Left cardiac atrium (tissue), 4 donors: ENCODE measurements around the gene CACNA2D4. TPM values are rescaled to one million over a fixed set of nuclear protein-coding genes. Genes with fewer than 3 reads are reported as not detected.

Source experiments
- ATAC-seq, 2 donors: fragments of 200-7000 bp; cut with Tn5 transposase; one replicate each; pipeline ENCODE4 v1.9.1; 2020; ENCODE audit warnings: mild to moderate bottlenecking in 2 of 2, moderate library complexity in 2 of 2
- DNase-seq: peaks from one replicate; pipeline ENCODE4 v3.0.0-alpha.2; 2020
- intact Hi-C, 2 donors: fragments of 100-400 bp; cut with DNase I; formaldehyde crosslinking; loops; one replicate each; pipeline versions ENCODE4 v1.14.1 to v1.15.1; 2022 to 2023
- total RNA-seq, 2 donors: library from RNA; stranded (reverse); fragmentation: NEBNext Ultra II Directional; extraction: Animal tissue kit (Norgen Biotek cat#: 25700); gene quantifications; one replicate each; pipeline ENCODE4 v1.2.1, GENCODE V29; 2021
- donor health status: DM: no; HTN: yes; CAD: no.
- donor health status: DM: no; HTN: yes; CAD: no; lungs with severe emphysema.
- donor health status: DM: yes; HTN: yes; CAD: no.
- donor health status: Dilated cardiomyopathy.

CACNA2D4 gene
- total RNA-seq, 2 donors from 2014 or later: 1.7 to 2.6 TPM

DNA sequence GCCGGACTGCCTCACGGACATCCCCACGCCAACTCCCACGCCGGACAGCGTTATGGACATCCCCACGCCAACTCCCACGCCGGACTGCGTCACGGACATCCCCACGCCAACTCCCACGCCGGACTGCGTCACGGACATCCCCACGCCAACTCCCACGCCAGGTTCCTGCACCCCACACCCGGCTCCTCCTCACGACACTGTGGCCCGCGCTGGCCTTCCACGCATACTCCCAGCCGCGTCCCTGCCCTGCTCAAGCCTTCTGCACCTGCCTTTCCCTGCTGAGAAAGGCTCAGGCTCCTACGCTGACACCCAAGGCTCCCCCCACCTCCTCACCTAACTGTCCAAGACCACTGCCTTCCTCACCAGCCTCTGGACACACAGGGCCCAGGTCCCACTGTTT lies 9.7 kb downstream of the CACNA2D4 start:
- intact Hi-C loops: no loop called here
- no peak for DNase-seq
- ATAC-seq: no peak

DNA sequence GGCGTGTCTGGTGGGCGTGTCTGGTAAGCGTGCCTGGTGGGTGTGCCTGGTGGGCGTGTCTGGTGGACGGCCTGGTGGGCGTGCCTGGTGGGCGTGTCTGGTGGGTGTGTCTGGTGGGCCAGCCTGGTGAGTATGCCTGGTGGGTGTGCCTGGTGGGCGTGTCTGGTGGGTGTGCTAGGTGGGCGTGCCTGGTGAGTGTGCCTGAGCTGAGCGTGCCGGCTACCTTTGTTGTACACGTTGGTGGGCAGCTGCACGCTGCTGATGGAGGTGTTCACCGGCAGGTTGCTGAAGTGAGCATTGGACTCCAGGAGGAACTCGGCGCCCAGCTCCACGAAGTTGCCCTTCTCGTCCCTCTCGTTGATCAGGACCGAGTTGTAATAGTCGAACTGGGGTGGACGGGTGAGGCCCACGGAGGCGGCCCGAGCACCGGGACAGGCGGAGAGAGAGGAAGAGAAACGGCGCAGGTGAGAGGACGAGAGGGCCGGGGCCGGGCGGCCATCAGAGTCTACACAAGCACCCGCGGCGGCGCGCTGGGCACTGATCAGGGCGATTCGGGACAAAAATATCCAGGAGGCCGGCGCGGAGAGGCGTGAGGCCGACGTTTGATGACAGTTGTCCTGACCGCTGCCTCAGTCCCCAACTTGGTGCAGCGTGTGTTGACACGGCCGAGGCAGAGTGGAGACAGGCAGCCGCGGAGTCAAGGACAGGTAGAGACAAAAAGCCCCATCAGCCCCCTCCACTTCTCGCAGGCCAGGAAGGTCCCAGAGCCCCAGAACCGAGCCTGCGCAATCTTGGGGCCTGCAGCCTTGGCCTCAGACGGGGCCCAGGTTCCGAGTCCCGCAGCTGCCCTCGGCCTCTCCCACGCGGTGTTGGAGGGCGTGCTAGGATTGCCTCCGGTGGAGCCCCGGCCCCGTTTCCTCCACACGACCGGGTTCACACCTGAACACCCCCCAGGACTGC lies 10.5 kb downstream of the CACNA2D4 start:
- ATAC-seq (peak in 1 of 2 donors; percentile 42), DNase-seq (no peak)
- intact Hi-C loops: no loop called here

DNA sequence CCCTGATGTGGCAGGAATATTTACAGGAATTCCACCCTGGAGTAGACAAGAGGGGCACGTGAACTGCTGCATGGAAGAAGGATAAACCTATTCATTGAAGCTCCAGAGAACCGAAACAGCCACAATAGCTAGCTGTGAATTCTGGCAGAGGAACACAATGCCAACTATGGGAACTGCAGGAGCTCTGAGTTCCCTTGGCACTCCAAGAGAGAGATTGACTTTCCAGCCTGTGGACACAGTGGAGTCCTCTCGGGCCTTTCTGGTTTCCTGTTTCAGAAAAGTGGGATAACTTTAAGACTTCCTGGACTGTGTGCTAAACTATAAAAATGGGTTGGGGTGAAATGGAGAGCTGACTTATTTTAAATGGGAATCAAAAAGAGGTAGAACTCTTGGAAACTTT lies 11.9 kb downstream of the CACNA2D4 start:
- intact Hi-C loops: no loop called here
- DNase-seq (no peak), ATAC-seq (peak in 1 of 2 donors; percentile 72)

DNA sequence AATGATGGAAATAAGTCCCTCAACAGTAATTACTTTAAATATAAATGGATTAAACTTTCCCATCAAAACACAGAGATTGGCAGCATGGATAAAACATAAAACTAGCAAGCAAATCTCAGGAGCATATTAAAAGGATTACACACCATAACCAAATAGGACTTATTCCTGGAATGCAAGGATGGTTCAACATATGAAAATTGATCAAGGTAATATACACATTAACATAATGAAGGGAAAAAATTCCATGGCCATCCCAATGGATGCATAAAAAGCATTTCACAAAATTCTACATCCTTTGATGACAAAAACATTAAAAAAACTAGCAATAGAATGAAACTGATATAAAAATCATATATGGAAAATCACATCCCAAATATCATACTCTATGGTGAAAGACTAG lies 13.6 kb downstream of the CACNA2D4 start:
- DNase-seq (no peak), ATAC-seq (no peak)
- intact Hi-C loops: no loop called here

DNA sequence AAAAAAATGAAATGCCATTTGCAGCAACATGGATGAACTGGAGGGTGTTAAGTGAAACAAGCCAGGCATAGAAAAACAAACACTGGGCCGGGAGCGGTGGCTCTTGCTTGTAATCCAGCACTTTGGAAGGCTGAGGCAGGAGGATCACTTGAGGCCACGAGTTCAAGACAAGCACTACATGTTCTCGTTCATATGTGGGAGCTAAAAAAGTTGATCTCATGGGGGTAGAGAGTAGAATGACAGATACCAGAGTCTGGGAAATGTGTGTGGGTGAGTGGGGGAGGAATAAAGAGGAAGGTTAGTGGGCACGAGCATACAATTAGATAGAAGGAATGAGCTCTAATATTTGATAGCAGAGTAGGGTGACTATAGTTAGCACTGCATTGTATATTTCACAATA lies 21.5 kb downstream of the CACNA2D4 start:
- intact Hi-C loops: no loop called here
- DNase-seq (no peak), ATAC-seq (no peak)

DNA sequence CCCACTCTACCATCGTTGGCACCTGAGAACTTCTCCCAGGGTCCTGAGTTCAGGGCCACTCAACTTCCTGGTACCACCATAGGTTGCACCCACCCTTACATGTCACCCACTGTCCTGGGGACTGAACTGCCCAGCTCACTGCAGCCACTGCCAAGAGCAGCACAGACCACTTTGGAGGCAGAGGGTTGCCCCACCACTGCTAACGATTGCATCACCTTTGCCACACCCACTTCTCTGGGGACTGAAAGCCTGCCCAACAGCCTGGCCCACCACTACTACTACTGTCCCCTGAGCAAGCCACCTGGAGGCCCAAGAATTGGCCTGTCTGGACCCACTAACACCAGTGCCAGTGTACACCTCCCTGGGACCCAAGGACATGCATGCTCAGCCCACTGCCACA lies 27.6 kb downstream of the CACNA2D4 start:
- ATAC-seq: no peak
- no peak for DNase-seq
- intact Hi-C loops: no loop called here

DNA sequence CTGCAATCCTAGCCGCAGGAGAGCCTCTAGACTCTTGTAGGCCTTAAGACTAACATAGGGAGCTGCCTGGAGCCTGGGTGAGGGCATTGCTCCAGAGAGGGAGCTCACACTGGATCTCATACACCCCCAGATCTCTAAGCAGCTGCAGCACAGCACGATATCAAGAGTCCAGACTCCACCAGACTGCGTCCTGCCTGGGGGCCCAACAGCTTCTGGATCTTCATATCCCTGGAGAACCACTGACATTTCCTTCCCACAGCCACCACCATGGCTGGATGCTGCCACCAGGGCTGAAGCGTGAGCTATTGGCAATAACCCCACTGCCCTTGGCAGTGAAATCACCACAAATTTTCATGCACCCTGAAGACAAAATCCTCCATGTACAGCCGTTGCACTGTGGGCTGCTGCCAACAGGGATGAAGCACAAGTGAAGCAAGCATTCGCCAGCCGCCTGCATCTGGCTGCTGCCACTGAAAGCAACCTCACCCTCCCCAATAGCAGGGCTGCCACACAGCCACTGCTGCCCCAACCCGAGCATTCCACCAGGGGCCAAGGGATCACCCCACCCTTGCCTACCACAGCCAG lies 28.2 kb downstream of the CACNA2D4 start:
- DNase-seq (no peak), ATAC-seq (no peak)
- intact Hi-C loops: no loop called here

DNA sequence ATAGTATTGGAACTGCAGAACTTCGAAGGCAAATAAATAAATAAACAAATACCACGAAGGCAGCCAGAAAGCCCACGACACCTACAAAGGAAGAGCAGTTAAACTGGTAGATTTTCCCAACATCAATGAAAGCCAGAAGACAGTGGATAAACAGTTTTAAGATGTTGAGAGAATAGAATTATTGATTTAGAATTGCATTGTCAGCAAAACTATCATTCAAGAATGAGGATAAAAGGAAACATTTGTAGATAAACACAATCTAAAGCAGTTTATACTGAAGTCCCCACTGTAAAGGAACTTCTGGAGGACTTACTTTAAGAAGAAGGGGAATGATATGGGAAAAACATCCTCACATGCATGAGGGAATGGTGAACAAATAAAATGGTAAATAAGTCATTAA lies 29.5 kb downstream of the CACNA2D4 start:
- ATAC-seq: no peak
- intact Hi-C loops: no loop called here
- DNase-seq: no peak

DNA sequence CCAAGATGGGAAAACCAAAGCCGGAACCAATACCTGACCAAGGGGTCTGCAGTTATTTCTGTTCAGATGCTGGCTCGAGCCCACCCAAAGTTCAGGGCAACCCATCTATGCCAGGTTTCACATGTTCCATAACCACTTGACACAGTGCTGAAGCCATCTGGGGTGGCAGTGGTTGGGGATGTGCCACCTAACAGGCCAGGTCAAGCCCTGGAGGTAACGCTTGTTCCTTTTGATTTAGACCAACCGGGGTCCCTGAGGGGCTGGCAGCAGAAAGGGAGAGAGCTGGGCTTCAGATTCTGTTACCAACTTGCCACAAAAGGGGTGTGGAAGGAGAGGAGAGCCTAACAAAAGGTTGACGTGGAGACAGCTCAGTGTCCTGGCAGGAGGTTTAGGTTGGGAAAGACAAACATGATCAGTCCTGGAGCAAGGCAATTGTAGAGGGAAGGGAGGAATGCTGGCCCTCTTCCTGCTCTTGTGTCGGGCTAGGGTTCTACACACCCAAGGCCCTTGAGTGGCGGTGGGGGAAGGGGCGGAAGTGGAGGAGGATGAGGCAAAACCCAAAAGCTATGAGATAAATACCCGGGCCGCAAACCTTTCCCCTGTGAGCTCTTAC lies 31.9 kb downstream of the CACNA2D4 start:
- intact Hi-C loops: no loop called here
- DNase-seq: no peak
- ATAC-seq: no peak

DNA sequence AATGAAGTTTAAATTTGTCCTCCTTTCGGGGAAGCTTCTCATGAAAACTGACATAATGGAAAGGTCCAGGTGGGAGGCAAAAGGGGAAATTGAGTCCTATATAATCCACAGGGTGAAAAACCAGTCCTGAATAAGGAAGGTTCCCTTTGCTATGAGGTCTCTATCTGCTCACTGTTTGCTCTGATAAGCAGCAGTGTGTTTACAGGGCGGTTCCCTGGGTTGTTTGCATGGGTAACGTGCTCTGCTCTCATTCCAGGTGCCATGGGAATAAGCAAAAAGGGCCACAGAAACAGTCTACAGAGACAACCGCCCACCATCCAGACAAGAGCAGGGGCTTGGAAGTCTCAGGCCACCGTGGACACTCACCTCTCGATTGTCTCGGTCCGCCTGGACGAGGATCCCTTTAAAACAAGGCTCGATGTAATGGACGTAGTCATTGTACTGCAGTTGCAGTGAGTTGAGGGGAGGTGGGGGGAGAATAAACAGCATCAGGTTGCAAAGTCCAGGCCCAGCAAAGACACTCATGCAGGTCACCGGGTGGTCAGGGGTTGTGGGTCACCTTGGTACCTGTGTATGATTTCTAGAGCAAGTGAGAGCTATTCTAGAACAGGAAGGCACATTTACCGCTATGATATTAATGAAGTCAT lies 32.7 kb downstream of the CACNA2D4 start:
- ATAC-seq (no peak), DNase-seq (no peak)
- intact Hi-C loops: no loop called here

DNA sequence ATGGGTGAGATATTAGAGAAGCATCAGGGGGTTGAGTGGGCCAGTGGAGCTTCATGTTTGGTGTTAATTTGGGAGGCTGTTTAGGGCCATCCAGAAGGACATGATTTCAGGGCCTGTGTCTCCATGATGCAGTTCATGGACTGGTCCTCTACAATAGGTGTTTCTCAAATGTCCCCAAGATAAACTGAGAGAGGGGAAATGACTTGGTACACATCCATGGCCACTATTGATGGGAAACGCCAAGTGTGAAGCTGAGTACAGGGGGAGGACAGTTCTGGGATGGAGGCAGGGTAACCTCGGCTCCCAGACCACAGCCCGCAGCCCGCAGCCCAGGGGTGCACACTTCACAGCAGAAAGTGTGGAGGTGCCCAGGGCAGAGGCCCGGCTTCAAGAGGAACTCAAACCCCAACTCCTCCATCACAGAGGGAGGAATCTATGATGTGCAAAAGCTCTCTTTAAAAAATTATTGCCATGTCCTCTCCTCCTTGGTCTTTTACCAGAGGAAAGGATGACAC lies 33.3 kb downstream of the CACNA2D4 start:
- no peak for ATAC-seq
- DNase-seq: no peak
- intact Hi-C loops: no loop called here

DNA sequence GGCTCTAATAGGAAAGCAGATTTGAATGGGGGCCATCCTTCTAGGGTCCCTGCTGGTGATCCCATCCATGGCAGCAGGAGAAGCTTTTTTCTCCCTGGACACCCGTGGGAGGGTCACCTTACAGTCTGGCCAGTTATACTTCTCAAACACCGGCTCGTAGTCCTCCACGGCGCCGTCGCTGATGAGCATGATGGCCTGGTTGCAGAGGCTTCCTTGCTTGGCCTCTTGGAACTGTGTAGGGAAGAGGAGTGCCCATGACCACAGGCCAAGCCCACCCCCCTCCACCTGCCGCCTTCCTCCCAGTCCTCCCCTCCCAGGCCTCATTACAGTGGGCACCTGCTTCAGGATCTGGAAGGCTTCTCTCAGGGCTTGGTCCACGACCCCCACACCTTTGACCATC lies 33.8 kb downstream of the CACNA2D4 start:
- DNase-seq (no peak), ATAC-seq (no peak)
- intact Hi-C loops: no loop called here

DNA sequence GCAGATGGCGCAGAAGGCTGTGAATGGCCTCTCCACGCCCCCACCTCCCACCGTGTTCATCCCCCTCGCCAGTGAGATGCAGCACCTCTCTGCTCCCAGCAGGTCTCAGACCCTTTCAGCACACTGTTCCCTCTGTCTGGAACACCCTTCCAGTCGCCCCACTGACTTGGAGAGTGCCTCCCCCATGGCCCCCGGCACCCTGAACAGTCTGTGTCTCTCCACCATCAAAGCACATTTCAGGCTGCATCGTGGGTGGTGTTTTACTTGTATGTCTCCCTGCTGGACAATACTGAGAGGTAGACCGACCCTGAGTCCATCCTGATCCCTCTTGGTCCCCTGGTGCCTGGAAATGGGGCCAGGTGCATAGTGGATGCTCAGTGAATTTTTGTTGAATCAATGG lies 34.9 kb downstream of the CACNA2D4 start:
- intact Hi-C loops: no loop called here
- ATAC-seq: no peak
- DNase-seq: no peak

DNA sequence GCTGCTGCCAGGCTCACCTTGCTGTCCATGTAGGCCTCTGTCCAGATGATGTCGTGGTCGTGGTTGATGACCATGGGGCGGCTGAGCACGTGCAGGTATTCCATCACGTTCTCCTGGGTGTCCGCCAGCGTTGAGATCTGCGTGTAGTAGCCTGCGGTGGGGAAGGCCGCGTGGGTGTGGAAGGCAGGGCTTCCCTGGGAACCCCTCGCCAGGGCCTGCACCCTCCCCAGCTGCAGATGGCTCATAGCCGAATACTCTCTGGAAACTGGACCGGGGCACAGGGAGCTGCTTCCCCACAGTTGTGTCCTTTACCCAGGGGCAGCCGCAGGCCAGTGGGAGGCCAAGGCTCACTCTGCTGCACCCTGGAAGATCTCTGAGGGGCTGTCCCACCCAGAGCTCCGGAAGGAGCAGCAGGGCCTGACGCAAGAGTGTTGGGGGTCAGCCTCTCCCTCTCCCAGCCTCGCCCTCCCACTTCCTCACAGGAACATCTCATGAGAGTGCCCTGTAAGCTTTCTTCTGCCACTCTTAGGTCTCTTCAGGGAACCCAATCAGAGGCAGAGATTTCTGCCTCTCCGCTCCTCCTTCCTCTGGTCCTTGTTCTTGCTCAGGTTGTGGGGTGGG lies 35.5 kb downstream of the CACNA2D4 start:
- no peak for ATAC-seq
- DNase-seq: no peak
- intact Hi-C loops: no loop called here

DNA sequence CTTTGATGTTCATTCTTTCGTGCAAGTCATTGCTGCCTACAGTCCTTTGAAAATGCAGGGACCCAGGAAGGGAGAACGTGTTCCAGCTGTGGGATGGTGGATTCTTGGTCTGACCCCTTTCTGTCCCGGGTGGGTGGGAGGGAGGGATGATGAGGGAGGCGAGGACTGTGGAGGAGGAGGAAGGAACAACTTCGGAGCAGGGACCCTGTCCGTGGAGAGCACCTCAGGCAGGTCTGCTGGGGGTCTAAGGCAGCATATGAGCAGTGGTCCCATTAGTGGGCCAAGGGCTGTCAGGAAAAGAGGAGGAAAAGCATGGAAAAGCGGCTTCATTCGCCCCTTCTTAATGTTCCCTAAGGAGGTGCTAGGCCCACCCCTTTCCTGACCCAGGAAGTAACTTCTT lies 36.0 kb downstream of the CACNA2D4 start:
- DNase-seq (no peak), ATAC-seq (no peak)
- intact Hi-C loops: no loop called here

DNA sequence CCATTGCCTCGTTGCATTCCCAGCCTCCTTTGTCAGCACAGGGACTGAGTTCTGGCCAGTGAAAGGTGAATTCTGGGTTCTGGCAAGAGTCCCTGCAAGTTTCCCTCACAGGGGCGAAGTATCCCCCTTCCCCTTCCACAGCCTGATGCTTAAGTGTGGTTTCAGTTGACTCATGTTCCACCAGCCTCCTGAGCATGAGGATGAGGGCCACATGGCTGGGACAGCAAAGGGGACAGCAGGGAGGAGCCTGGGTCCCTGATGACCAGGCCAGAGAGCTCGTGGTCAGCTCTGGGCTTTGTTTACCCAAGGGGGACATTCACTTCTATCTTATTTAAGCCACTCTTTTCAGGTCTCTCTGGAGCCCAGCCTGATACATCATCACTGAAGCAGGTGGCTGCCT lies 36.5 kb downstream of the CACNA2D4 start:
- DNase-seq: no peak
- no peak for ATAC-seq
- intact Hi-C loops: no loop called here

DNA sequence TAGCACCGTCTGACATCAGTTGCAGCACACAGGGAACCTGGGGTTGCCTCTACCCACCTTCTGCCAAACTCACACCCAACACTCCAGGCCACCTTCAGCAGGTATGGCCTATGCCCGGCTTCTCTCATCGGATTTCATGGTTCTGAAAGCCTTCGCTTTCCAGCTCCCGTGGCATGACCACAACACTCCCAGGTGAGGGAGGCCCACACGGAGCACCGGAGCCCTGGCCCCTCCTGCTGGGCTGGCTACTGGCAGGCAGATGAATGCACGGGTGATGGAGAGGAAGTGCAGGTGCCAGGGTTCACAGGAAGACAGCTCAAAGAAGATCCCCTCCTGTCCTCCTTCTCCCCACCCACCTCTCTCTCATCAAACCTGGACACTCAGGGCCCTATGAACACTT lies 37.2 kb downstream of the CACNA2D4 start:
- intact Hi-C loops: no loop called here
- ATAC-seq (no peak), DNase-seq (no peak)

DNA sequence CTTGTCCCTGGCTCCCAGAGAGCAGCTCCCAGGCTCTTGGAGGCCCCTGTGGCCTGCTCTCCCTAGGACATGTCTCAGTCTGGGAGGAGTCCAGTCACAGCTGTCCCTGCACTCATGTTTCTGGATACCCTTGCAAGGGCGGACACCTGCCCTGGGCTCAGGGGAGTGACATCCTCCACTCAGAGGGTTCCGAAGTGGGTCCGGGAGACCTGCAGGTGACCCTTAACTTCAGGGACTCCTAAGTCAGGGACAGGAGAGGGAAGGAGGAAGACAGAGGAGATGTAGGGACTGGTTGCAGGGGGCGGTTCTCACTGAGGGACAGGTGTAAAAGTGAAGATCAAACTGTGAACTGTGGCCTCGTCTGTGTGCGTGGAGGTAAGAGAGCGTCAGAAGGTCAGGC lies 37.6 kb downstream of the CACNA2D4 start:
- DNase-seq (no peak), ATAC-seq (no peak)
- intact Hi-C loops: no loop called here

DNA sequence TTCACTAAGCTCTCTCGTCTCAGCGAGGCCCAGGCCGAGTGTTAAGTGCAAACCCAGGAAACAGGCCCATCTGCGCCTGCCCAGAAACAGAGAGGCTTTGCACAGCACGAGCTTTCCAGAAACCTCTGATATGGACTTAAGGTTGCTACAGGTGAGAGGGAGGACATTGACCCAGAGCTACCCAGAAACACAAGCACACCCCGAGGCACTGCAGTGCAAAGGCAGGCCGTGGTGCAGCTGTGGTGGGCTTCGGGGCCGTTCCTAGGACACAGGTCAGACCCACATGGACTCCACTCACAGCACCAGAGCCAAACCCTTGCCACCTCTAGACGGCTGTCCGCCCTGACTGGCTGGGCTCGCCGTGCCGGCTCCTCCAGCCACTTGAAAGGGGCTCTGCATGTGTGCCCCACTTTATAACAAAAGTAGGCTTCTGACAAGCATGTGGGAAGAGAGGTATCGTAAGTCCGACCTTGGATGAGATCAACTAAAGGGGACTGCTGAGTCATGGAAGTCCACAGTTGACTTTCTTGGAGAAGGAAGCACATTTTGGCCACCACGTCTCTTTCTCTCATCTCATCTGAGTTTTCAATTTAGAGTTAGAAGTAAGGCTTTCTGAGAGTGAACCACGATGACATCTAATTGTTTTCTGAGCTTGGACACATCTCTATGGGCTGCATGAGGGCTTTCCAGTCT lies 38.2 kb downstream of the CACNA2D4 start:
- intact Hi-C loops: no loop called here
- ATAC-seq (no peak), DNase-seq (no peak)
